KMS-11 (cell line): ENCODE measurements around the gene ITPKB.
A peak's percentile ranks its signal among the peaks of the same experiment; 100 is the strongest.
"Not testable (repeated sequence)": the region's sequence is repeated elsewhere in the genome, so short reads cannot be mapped to it uniquely, and the experiment has no call there.

Source experiments
- H2AFZ ChIP-seq: fragments of 200-600 bp; sonication (generic); 2 replicates; pipeline ENCODE4 v1.6.1; 2016; ENCODE audit warnings: antibody characterized with exemption, mixed run types, low read depth
- H3K27ac ChIP-seq: fragments of 200-600 bp; sonication (generic); 2 replicates; pipeline ENCODE4 v1.6.1; 2016; ENCODE audit warnings: mild to moderate bottlenecking, mixed run types
- H3K27me3 ChIP-seq: fragments of 200-600 bp; sonication (generic); 2 replicates; pipeline ENCODE4 v1.6.1; 2017; ENCODE audit warnings: mild to moderate bottlenecking, low read depth, mixed run types, moderate library complexity; ENCODE audit not compliant: insufficient read depth
- H3K36me3 ChIP-seq: fragments of 200-600 bp; sonication (generic); 2 replicates; pipeline ENCODE4 v1.6.1; 2017; ENCODE audit warnings: mild to moderate bottlenecking, mixed run types; ENCODE audit not compliant: insufficient read depth
- H3K4me1 ChIP-seq: fragments of 200-600 bp; sonication (generic); 2 replicates; pipeline ENCODE4 v1.6.1; 2016; ENCODE audit warnings: mild to moderate bottlenecking, low read depth, mixed run types; ENCODE audit not compliant: poor library complexity, severe bottlenecking
- H3K4me2 ChIP-seq: fragments of 200-600 bp; sonication (generic); 2 replicates; pipeline ENCODE4 v1.7.0; 2016; ENCODE audit warnings: mild to moderate bottlenecking, mixed run types
- H3K4me3 ChIP-seq: fragments of 200-600 bp; sonication (generic); IDR thresholded peaks from 2 replicates; pipeline ENCODE4 v1.6.1; 2017; ENCODE audit warnings: low read depth, low read length, mixed read lengths; ENCODE audit not compliant: insufficient read depth
- H3K79me2 ChIP-seq: fragments of 200-600 bp; sonication (generic); 2 replicates; pipeline ENCODE4 v1.6.1; 2016; ENCODE audit warnings: low read depth, mixed run types; ENCODE audit not compliant: insufficient read depth
- H3K9ac ChIP-seq: fragments of 200-600 bp; sonication (generic); 2 replicates; pipeline ENCODE4 v1.6.1; 2016; ENCODE audit warnings: mild to moderate bottlenecking, mixed run types
- H4K20me1 ChIP-seq: fragments of 200-600 bp; sonication (generic); 2 replicates; pipeline ENCODE4 v1.6.1; 2016; ENCODE audit warnings: mild to moderate bottlenecking, mixed run types; ENCODE audit not compliant: insufficient read depth
- TF ChIP-seq, protein P1 (sequence below): fragments of 200-600 bp; sonication (generic); conservative IDR thresholded peaks from 2 replicates; pipeline ENCODE4 v1.6.1; 2017; ENCODE audit warnings: low read depth, mild to moderate bottlenecking, antibody characterized with exemption, low read length, moderate library complexity, mixed read lengths

Gene ITPKB

DNA sequence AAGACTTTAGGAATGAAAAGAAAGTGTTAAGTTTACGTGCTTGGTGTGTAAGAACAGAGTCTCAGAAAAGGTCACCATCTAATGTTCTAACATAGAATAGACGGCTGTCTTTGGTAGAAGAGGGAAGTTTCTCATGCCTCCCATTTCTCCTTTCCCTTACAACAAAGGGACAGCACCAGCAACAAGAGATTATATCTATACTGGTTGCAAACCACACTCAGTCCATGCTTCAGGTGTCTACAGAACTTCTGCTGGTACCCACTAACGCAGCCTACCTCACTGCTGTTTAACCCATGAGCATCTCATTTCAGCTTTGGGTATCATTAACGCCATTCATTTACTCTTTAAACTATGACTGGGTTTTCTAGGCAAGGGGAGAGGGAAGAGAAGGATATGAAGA is 9.2 kb upstream of the ITPKB start:
- Histone ChIP-seq H3K4me1 (no peaks in the 10 kb centered on the region), H3K9ac (no peak overlapping the region), H3K79me2 (no peaks in the 10 kb centered on the region), H2AFZ (no peak overlapping the region), H3K27ac (no peak overlapping the region), H4K20me1 (no peaks in the 10 kb centered on the region), H3K4me3 (no peak overlapping the region), H3K27me3 (no peaks in the 10 kb centered on the region), H3K4me2 (no peak overlapping the region), H3K36me3 (no peaks in the 10 kb centered on the region)
- TF ChIP-seq, protein P1, sequence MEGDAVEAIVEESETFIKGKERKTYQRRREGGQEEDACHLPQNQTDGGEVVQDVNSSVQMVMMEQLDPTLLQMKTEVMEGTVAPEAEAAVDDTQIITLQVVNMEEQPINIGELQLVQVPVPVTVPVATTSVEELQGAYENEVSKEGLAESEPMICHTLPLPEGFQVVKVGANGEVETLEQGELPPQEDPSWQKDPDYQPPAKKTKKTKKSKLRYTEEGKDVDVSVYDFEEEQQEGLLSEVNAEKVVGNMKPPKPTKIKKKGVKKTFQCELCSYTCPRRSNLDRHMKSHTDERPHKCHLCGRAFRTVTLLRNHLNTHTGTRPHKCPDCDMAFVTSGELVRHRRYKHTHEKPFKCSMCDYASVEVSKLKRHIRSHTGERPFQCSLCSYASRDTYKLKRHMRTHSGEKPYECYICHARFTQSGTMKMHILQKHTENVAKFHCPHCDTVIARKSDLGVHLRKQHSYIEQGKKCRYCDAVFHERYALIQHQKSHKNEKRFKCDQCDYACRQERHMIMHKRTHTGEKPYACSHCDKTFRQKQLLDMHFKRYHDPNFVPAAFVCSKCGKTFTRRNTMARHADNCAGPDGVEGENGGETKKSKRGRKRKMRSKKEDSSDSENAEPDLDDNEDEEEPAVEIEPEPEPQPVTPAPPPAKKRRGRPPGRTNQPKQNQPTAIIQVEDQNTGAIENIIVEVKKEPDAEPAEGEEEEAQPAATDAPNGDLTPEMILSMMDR, result no peak

DNA sequence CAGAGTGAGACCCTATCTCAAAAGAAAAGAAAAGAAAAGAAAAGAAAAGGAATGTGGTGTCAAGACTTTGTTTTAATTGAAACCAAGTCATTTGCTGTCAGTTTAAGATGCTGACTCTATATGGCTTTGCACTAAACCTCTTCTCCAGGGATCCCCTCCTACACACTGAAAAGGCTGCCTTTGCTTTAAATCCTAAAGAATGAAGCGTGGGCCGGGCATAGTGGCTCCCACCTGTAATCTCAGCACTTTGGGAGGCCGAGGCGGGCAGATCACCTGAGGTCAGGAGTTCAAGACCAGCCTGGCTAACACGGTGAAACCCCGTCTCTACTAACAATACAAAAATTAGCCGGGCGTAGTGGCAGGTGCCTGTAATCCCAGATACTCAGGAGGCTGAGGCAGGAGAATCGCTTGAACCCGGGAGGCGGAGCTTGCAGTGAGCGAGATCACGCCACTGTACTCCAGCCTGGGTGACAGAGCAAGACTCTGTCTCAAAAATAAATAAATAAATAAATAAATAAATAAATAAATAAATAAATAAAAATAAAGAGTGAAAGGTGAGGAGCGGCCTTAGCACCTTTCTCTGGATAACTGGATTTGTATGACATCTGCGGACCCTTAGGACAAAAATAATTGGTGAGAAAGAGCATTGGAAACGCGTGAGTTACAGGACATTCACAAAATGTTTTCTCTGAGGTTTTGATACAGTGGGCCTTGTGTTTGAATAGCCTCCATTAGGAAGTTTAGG is 8.6 kb upstream of the ITPKB start:
- not testable (repeated sequence) for H3K4me1 ChIP-seq, H3K27ac ChIP-seq, H3K36me3 ChIP-seq, H3K4me2 ChIP-seq, H3K79me2 ChIP-seq, H3K27me3 ChIP-seq, H3K4me3 ChIP-seq, H2AFZ ChIP-seq, H4K20me1 ChIP-seq, H3K9ac ChIP-seq

DNA sequence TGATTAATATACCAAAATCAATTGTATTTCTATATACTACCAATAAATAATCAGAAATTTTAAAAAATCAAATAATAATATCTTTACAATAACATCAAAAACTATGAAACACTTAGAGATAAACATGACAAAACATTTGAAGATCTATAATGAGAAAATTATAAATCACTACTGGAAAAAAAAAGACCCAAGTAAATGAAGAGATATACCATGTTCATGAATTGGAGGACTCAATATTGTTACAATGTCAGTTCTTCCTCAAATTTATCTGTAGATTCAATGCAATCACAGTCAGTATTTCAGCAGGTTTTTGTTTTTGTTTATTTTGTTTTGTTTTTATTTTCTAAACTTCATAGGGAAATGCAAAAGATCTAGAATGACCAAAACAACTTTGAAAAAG is 4.2 kb upstream of the ITPKB start:
- no peaks in the 10 kb centered on the region for H4K20me1 ChIP-seq
- H3K79me2 ChIP-seq, result peaks cover under 1% of the 10 kb centered on the region; the same call in 1 of the 2 replicates
- H3K27ac ChIP-seq, result no peak overlapping the region
- no peak overlapping the region for H3K4me3 ChIP-seq
- H3K9ac ChIP-seq, result no peak overlapping the region
- TF ChIP-seq, protein P1, result no peak
- H3K27me3 ChIP-seq, result no peaks in the 10 kb centered on the region
- H3K4me1 ChIP-seq, result peaks cover 16% of the 10 kb centered on the region
- no peak overlapping the region for H2AFZ ChIP-seq
- no peak overlapping the region for H3K4me2 ChIP-seq
- no peaks in the 10 kb centered on the region for H3K36me3 ChIP-seq

DNA sequence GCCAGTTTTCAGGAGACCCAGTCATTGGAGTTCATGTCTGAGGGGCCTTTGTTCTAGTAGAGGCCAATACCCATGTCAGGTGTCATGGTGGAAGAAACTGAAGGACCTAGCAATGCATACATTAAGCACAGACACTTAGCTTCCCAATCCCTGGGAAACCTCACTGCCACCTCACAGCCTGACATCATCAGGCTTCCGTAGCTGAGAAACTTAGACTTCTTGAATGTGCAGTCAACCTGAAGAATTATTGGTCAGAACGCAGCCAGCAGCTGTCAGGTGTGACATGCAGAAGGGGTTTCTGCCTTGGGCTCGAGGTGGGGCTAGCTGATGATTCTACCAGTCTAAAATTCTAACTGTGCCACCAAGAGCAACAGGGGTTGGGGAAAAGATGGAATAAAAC is 1.9 kb upstream of the ITPKB start:
- Histone ChIP-seq H3K27ac (no peak overlapping the region), H3K79me2 (peaks cover 20% of the 10 kb centered on the region; the same call in 1 of the 2 replicates), H3K27me3 (no peaks in the 10 kb centered on the region), H3K4me1 (peaks cover 26% of the 10 kb centered on the region), H4K20me1 (no peaks in the 10 kb centered on the region), H3K36me3 (no peaks in the 10 kb centered on the region), H3K4me3 (no peak overlapping the region), H3K9ac (no peak overlapping the region), H2AFZ (no peak overlapping the region), H3K4me2 (no peak overlapping the region)
- TF ChIP-seq, protein P1, result no peak

DNA sequence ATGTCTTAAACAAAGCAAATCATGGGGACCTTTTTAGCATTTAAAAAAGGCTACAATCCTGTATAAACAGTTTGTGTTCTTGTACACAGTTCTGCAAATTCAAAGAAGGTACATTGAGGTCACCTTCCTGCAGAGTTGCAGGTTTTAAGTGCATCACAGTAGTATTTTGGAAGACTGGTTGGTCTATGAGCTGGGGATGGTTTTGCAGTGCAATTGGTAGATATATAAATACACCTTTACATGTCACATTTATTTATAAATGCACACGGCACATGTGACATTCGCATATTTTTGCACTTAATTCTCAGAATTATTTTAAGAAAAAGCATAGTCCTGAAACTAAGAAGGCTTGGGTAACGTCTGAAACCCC is 599 bp upstream of the ITPKB start:
- H3K4me3 ChIP-seq, result peak overlapping the region; percentile 13
- peaks cover 40% of the 10 kb centered on the region for H3K4me1 ChIP-seq
- H3K9ac ChIP-seq, result peak overlapping the region; percentile 79
- no peaks in the 10 kb centered on the region for H4K20me1 ChIP-seq
- H2AFZ ChIP-seq, result peak overlapping the region; percentile 98
- H3K4me2 ChIP-seq, result peak overlapping the region; percentile 100
- peak overlapping the region; percentile 93 for H3K27ac ChIP-seq
- no peaks in the 10 kb centered on the region for H3K27me3 ChIP-seq
- TF ChIP-seq, protein P1, result no peak
- peaks cover 25% of the 10 kb centered on the region; the same call in 1 of the 2 replicates for H3K79me2 ChIP-seq
- no peaks in the 10 kb centered on the region for H3K36me3 ChIP-seq
